HepG2 (cell line): ENCODE measurements around the gene THSD4.

Experiments
- ATF7-NPFF ChIP-seq: sonication (generic); formaldehyde crosslinking; IDR thresholded peaks from 2 replicates; pipeline ENCODE4 v1.8.1; 2023; ENCODE audit warnings: mild to moderate bottlenecking, low read depth, missing genetic modification reagents, moderate library complexity
- CEBPB ChIP-seq: IDR thresholded peaks from 2 replicates; pipeline ENCODE4 v1.6.1; 2011; ENCODE audit warnings: low read depth, low read length, improper control_type of control experiment, borderline replicate concordance
- CTCF ChIP-seq: sonication (generic); formaldehyde crosslinking; IDR thresholded peaks from 2 replicates; pipeline ENCODE4 v1.5.0; 2020; ENCODE audit warnings: mild to moderate bottlenecking, missing genetic modification reagents, moderate library complexity
- EZH2 ChIP-seq: conservative IDR thresholded peaks from 2 replicates; pipeline ENCODE4 v1.6.1; 2012; ENCODE audit warnings: mild to moderate bottlenecking, low read depth, low read length, moderate library complexity
- KAT8 ChIP-seq: IDR thresholded peaks from 2 replicates; pipeline ENCODE4 v1.6.1; 2016; ENCODE audit warnings: missing genetic modification reagents, missing compliant biosample characterization
- KDM1A ChIP-seq: IDR thresholded peaks from 2 replicates; pipeline ENCODE4 v1.6.1; 2016; ENCODE audit warnings: missing compliant biosample characterization
- NR3C1 ChIP-seq: sonication (generic); formaldehyde crosslinking; IDR thresholded peaks from 2 replicates; pipeline ENCODE4 v1.4.0; 2020; ENCODE audit warnings: missing genetic modification reagents
- POLR2A ChIP-seq, 2 experiments: IDR thresholded peaks; 2 replicates each; pipeline ENCODE4 v1.6.1; 2011; ENCODE audit warnings: low read depth in 2 of 2, low read length in 2 of 2, mild to moderate bottlenecking in 1 of 2, moderate library complexity in 1 of 2; ENCODE audit not compliant: insufficient read depth in 1 of 2
- POLR2AphosphoS5 ChIP-seq: IDR thresholded peaks from 2 replicates; pipeline ENCODE4 v1.6.1; 2012; ENCODE audit warnings: low read depth, low read length
- SIN3A ChIP-seq: IDR thresholded peaks from 2 replicates; pipeline ENCODE4 v1.6.1; 2011; ENCODE audit warnings: low read depth, mild to moderate bottlenecking, control low read depth, low read length, borderline replicate concordance
- ZNF138 ChIP-seq: sonication (generic); formaldehyde crosslinking; IDR thresholded peaks from 2 replicates; pipeline ENCODE4 v1.5.0; 2020; ENCODE audit warnings: mild to moderate bottlenecking, low read depth, missing genetic modification reagents
- ZNF232 ChIP-seq: sonication (generic); formaldehyde crosslinking; IDR thresholded peaks from 2 replicates; pipeline ENCODE4 v1.4.0; 2020; ENCODE audit warnings: missing genetic modification reagents, borderline replicate concordance
- ZNF430 ChIP-seq: sonication (generic); formaldehyde crosslinking; IDR thresholded peaks from 2 replicates; pipeline ENCODE4 v1.9.0; 2021; ENCODE audit warnings: mild to moderate bottlenecking, missing genetic modification reagents
- TF ChIP-seq, protein P1 (sequence below): sonication (generic); formaldehyde crosslinking; IDR thresholded peaks from 2 replicates; pipeline ENCODE4 v1.4.0; 2020; ENCODE audit warnings: mild to moderate bottlenecking, missing genetic modification reagents

GRCh38 chr15:71219101-71219500, 103.8 kb downstream of the THSD4 start:
- no peak for TF ChIP-seq EZH2
- TF ChIP-seq ATF7-NPFF (CRISPR knock-in tag) = no peak
- no peak for TF ChIP-seq POLR2AphosphoS5
- no peak for TF ChIP-seq ZNF430
- TF ChIP-seq NR3C1 = no peak
- TF ChIP-seq KAT8 (CRISPR knock-in tag) = no peak
- no peak for TF ChIP-seq CTCF (CRISPR knock-in tag)
- TF ChIP-seq CEBPB = no peak
- no peak for TF ChIP-seq KDM1A (CRISPR knock-in tag)
- TF ChIP-seq ZNF138 (CRISPR knock-in tag) = no peak
- no peak for TF ChIP-seq ZNF232 (CRISPR knock-in tag)
- TF ChIP-seq, protein P1, sequence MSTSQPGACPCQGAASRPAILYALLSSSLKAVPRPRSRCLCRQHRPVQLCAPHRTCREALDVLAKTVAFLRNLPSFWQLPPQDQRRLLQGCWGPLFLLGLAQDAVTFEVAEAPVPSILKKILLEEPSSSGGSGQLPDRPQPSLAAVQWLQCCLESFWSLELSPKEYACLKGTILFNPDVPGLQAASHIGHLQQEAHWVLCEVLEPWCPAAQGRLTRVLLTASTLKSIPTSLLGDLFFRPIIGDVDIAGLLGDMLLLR = no peak
- TF ChIP-seq POLR2A (IDR thresholded peaks at IDR 0.05; ENCODE audit: insufficient read depth in 1 of 2, low read depth in 2 of 2, low read length in 2 of 2) = no peak
- no peak for TF ChIP-seq SIN3A
